ENCODE data around the gene GALNT4.

The GALNT4 gene

GRCh38 chr12:89493670-89494302 is 30.8 kb downstream of the GALNT4 start:
- DNase-seq (ENCODE audit: low read depth): no peak

GRCh38 chr12:89492883-89493282 is 31.7 kb downstream of the GALNT4 start:
- no peak for DNase-seq (ENCODE audit: low read depth)

DNA sequence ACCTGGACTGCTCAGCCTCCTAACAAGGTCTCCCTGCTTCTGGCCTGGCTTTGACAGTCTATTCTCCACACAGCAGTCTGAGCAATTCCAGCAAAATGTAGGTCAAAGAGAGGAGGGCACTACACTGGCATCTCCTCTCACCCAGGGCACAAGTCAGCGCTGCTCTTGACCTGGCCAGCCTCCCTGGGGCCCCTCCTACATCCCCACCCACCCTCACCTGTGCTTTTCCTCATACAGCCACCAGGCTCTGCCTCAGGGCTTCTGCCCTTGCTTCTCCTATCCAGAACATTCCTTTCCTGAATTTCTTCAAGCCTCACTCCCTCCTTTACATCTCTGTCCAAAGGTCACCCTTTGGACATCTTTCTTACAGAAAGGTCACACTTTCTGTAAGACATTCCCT is 33.7 kb downstream of the GALNT4 start:
- DNase-seq (ENCODE audit: low read depth): no peak

- no peak for DNase-seq (ENCODE audit: low read depth)
These were observed 38.3 kb downstream of the GALNT4 start for GRCh38 chr12:89486264-89486663.

DNA sequence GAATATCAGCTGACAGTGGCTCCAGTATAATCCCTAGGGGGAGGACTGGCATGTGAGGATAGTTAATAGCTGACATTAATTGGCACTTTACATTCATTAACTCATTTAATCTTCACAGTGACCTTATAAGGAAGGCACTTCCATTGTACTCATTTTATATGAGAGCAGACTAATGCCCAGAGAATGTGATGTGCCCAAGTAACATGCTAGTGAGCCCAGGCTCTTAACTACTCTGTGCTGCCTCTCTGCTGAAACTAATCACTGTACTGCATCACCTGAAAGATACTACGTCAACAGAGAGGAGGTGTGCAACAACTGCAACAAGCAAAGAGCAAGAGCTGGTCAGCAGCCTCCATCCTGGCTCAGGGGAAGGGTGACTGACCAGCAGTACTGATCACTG is 40.1 kb downstream of the GALNT4 start:
- DNase-seq (ENCODE audit: low read depth): no peak

GRCh38 chr12:89481213-89481914 is 43.2 kb downstream of the GALNT4 start:
- no peak for DNase-seq (ENCODE audit: low read depth)

GRCh38 chr12:89479982-89480381 is 44.6 kb downstream of the GALNT4 start:
- no peak for DNase-seq (ENCODE audit: low read depth)

DNA sequence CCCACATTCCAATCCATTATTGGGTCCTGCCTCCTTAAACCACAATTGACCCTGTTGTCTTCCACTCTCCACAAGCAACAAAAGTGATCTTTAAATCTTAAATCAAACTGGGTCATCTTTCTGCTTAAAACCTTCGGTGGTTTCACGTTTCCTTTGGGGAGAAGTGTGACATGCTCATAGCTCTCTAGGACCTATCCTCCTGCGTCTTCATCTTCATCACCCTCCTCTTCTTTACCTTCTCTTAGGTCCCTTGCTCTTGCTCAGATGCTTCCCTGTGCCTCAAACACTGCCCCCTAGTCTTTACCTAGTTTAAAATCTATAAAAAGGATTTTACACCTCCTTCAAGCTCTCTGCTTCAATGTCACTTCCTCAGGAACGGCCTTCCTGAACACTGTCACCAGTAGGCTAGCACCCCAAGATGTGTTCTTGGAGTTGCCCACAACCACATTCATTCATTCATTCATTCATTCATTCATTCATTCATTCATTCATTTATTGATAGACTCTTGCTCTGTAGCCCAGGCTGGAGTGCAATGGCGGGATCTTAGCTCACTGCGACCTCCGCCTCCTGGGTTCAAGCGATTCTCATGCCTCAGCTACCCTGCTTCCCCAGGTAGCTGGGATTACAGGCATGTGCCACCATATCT is 46.8 kb downstream of the GALNT4 start:
- no peak for DNase-seq (ENCODE audit: low read depth)

DNA sequence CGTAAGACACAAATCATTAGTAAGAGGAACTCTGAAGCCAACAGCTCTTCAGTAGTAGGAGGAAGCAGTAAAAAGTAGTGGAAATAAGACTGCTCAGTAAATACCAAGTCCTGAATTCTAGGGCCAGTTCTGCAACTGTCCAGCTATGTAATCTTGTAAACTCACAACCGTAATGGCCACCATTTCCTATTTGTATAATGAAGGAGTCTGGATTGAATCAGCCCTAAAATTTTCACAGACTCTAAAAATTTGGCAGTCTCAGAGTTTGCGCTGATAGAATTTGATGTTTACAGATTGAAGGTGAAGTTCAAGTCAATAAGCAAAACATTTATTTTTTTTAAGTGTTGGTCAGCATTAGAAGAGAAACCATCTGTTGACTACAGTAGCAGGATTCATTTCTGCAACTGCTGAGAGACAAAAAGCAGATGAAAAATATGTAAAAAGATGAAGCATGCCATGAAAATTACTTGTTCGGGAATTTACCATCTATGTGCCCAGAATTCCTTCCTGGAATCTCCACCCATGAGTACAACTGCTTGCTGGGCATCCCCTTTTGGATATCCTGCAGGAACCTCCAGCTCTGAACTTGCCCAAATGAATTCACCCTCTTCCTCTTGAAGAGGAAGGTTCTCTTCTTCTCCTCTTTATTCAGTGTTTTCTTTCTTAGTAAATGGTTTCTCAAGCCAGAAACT is 47.5 kb downstream of the GALNT4 start:
- no peak for DNase-seq (ENCODE audit: low read depth)

GRCh38 chr12:89476232-89476631 is 48.4 kb downstream of the GALNT4 start:
- DNase-seq (ENCODE audit: low read depth): no peak

GRCh38 chr12:89475203-89475990 is 49.2 kb downstream of the GALNT4 start:
- DNase-seq (ENCODE audit: low read depth): no peak

GRCh38 chr12:89474615-89475014 is 50.0 kb downstream of the GALNT4 start:
- no peak for DNase-seq (ENCODE audit: low read depth)
